GM19452 (cell line): ENCODE results near the gene ENOSF1.

Experiments
- ATAC-seq: cut with Tn5 transposase; IDR thresholded peaks from one replicate; pipeline ENCODE4 v1.9.1; 2021; ENCODE audit not compliant: unreplicated experiment

ENOSF1 gene

GRCh38 chr18:644395-645004, 67.9 kb downstream of the ENOSF1 start:
- ATAC-seq, result no peak

DNA sequence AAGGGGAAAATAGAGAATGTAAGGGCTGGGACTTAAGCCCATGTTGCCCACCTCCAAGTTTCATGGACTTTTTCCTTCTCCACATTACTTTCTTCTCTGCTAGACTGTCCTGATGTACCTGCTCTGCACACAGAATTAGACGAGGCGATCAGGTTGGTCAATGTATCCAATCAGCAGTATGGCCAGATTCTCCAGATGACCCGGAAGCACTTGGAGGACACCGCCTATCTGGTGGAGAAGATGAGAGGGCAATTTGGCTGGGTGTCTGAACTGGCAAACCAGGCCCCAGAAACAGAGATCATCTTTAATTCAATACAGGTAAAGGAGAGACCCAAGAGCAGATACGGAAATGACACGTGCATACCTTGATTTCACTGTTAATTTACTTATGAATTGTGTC, 71.2 kb downstream of the ENOSF1 start:
- no peak for ATAC-seq

- ATAC-seq, result no peak
Measured at GRCh38 chr18:635171-635570, 77.3 kb downstream of the ENOSF1 start.

- no peak for ATAC-seq
Measured at GRCh38 chr18:634551-635045, 77.8 kb downstream of the ENOSF1 start.

DNA sequence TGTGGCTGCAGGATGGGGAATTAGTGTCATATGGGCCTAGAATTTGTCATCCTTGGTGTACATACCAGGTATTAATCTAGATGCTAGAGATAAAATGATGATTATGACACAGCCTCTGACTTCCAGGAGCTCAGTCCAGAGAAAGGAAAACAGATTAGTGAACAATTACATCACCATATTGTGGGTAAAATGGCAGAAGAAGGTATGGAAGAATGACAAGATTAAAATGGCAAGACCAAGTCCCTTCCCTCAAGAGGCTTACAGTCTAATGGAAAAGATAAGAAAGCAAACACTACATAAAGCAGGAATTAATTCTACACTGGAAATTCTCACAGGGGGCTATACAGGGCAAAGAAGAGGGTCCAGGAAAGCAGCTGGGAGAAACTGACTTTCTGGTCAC, 80.9 kb downstream of the ENOSF1 start:
- no peak for ATAC-seq

DNA sequence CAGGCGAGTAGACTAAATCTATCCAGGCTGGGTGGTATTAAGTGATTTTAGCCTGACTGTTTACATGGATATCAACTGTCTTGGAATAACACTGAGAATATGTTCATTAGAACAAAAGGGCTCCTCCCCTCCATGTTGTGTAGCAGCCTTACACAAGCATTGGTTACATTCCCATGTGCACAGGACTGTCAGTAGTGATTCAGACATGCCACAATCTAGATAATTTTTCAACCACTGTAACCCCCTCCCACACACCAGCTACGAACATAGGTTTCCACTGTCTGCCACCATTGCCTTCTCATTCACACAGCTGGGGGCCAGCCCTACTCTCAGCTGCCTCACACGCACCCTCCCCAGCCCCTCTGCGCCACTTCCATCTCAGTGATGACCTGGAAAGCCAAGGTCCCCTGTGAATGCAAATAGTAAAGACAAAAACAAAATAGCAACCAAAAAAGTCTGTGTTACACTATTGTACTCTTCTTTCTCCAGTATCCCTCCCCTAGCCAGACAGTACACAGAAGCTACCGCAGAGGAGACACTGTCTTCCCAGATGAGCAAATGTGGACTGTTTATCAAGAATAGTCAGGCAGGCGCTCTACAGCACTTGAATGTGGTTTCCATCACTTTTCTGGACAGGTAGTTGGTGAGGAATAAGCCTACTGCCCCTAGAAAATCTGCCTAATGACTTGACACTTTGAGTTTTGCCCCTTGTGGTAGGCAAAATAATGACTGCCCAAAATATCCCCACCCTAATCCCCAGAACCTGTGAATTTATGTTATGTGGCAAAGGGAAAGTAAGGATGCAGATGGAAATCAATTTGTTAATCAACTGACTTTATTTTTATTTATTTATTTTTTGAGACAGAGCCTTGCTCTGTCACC, 82.9 kb downstream of the ENOSF1 start:
- no peak for ATAC-seq

- no peak for ATAC-seq
Measured at GRCh38 chr18:627231-627630, 85.2 kb downstream of the ENOSF1 start.

DNA sequence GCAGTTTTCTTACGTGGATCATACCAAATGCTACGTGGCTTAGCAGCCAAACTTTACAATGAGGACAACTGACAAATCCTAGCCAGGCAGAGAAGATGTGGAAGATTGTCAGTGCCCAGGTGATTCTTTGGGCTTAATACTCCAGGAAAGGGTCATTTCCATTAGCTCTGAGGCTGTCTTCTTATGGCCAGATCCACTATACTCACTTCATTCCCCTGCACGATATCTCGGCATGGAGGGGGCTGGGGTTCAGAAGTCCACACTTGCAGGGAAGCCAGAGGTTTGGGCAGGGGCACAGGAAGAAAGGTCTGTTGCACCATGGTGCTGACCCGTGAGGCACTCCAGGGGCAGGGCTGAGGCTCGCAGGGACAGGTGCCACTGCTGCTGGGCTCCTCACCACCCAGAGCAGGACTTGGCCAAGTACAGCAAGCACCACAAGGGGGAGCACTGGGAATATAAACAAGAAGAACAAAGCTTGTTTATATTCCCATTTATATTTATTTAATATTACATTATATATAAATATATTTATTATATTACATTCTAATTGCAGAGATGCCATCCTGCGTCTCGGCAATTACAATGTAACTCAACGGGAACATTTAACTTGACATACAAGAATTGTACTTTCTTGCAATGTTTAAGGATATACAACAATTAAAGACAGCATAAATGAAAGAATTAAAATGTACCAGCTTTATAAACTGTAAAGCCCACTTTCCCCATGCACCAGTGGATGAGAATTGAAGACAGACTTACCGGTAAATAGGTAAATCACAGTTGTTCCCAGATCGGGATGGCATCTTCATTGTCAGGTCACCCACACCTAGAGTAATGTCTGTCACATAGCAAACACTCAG, 88.4 kb downstream of the ENOSF1 start:
- peak; percentile 60 for ATAC-seq

DNA sequence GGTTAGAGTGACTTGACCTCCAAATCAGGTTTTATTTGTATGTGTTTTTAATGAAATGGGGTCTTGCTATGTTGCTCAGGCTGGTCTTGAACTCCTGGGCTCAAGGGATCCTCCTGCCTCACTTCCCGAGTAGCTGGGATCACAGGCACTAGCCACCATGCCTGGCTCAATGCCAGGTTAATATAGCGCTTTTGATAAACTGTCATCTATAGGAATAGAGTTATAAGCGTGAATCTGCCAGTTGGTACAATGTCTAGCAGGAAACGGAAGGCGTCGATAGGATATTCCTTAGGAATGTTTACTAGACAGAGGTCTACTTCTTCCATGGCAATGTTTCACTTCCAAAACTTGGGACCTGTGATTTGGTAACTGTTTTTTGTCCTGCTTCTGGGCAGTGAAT, 90.1 kb downstream of the ENOSF1 start:
- ATAC-seq, result no peak

GRCh38 chr18:621291-622043, 91.0 kb downstream of the ENOSF1 start:
- no peak for ATAC-seq
